Stromal cell of bone marrow (primary cell): Measurements from ENCODE around the gene SULF2.

ENCODE experiments used
- DNase-seq: peaks from one replicate; pipeline ENCODE4 v3.0.0-alpha.2; 2012; ENCODE audit warnings: low read depth

The SULF2 gene

GRCh38 chr20:47710665-47711045, 74.6 kb downstream of the SULF2 start:
- no peak for DNase-seq

- no peak for DNase-seq
Observed at GRCh38 chr20:47708953-47709833, 76.1 kb downstream of the SULF2 start.

- no peak for DNase-seq
Observed at GRCh38 chr20:47708140-47708807, 77.0 kb downstream of the SULF2 start.

GRCh38 chr20:47706345-47706744, 78.9 kb downstream of the SULF2 start:
- no peak for DNase-seq

- no peak for DNase-seq
Observed at GRCh38 chr20:47705497-47705856, 79.8 kb downstream of the SULF2 start.

- no peak for DNase-seq
Observed at GRCh38 chr20:47704746-47705496, 80.4 kb downstream of the SULF2 start.

GRCh38 chr20:47703748-47704147, 81.5 kb downstream of the SULF2 start:
- no peak for DNase-seq

GRCh38 chr20:47701612-47702011, 83.7 kb downstream of the SULF2 start:
- no peak for DNase-seq

GRCh38 chr20:47700327-47700726, 85.0 kb downstream of the SULF2 start:
- no peak for DNase-seq

- DNase-seq = no peak
Observed at GRCh38 chr20:47699818-47700217, 85.5 kb downstream of the SULF2 start.

- no peak for DNase-seq
Observed at GRCh38 chr20:47698142-47698541, 87.1 kb downstream of the SULF2 start.

- no peak for DNase-seq
Observed at GRCh38 chr20:47696856-47697255, 88.4 kb downstream of the SULF2 start.

GRCh38 chr20:47694021-47694818, 91.1 kb downstream of the SULF2 start:
- DNase-seq = no peak

- no peak for DNase-seq
Observed at GRCh38 chr20:47691625-47692024, 93.7 kb downstream of the SULF2 start.

GRCh38 chr20:47689731-47690130, 95.5 kb downstream of the SULF2 start:
- DNase-seq = no peak

- no peak for DNase-seq
Observed at GRCh38 chr20:47688385-47689381, 96.6 kb downstream of the SULF2 start.

GRCh38 chr20:47687095-47687987, 97.9 kb downstream of the SULF2 start:
- DNase-seq = no peak

- peak; percentile 56 for DNase-seq
Observed at GRCh38 chr20:47686545-47686944, 98.7 kb downstream of the SULF2 start.

- DNase-seq = no peak
Observed at GRCh38 chr20:47684306-47685080, 100.8 kb downstream of the SULF2 start.
